HepG2 (cell line): ENCODE results near the gene ANKRD40CL. TPM values are rescaled to one million over a fixed set of nuclear protein-coding genes. Genes with fewer than 3 reads are reported as not detected.

Experiments
- ATAC-seq: fragments of 200-7000 bp; cut with Tn5 transposase; 3 replicates; pipeline ENCODE4 v1.9.1; 2020; ENCODE audit warnings: mild to moderate bottlenecking, moderate library complexity
- BruUV-seq: library from RNA; stranded (reverse); fragments of 400-500 nt; replicated peaks from 2 replicates; lab custom pipeline; 2021; lab: Mats Ljungman, UMichigan
- CTCF ChIA-PET: fragments of 300-600 bp; formaldehyde crosslinking; extraction: SDS; loops from one replicate; lab custom pipeline; 2021; ENCODE audit warnings: low total read pairs, inconsistent platforms, low intra/inter-chr PET ratio; lab: Yijun Ruan, JAX
- POLR2A ChIA-PET: fragments of 350-600 bp; sonication (Branson Sonifier 250); formaldehyde crosslinking; loops from one replicate; lab custom pipeline; 2020; ENCODE audit warnings: antibody characterized with exemption, inconsistent platforms; lab: Yijun Ruan, JAX
- DNase-seq: peaks from one replicate; pipeline ENCODE4 v3.0.0-alpha.2; 2015; ENCODE audit warnings: low spot score
- FAIRE-seq: peaks from 3 replicates; lab custom pipeline; 2011; peaks lifted over from hg19 to GRCh38; lab: Jason Lieb, UNC
- H2AFZ ChIP-seq: one replicate; pipeline ENCODE4 v1.6.1; 2011; ENCODE audit warnings: low read length, inconsistent platforms
- H3K27ac ChIP-seq: fragments of 300-600 bp; 3 replicates; pipeline ENCODE4 v1.8.0; 2011; ENCODE audit warnings: mixed run types, mild to moderate bottlenecking, mixed read lengths, low read length, inconsistent platforms; ENCODE audit not compliant: insufficient read depth; ENCODE audit errors: extremely low read length
- H3K27me3 ChIP-seq, 2 experiments: fragments of 200-600 bp in 1 of 2; 2 replicates in 1 of 2; 3 replicates in 1 of 2; pipeline versions ENCODE4 v1.6.0 to v1.8.0; 2011; ENCODE audit warnings: low read length in 2 of 2, mild to moderate bottlenecking in 2 of 2, moderate library complexity in 2 of 2, inconsistent platforms in 1 of 2; ENCODE audit not compliant: insufficient read depth in 2 of 2, control insufficient read depth in 1 of 2
- H3K36me3 ChIP-seq, 2 experiments: fragments of 200-600 bp in 1 of 2; replicated peaks in 1 of 2; 2 replicates in 1 of 2; 3 replicates in 1 of 2; pipeline versions ENCODE4 v1.5.1 to v1.8.0; 2011; ENCODE audit warnings: low read length in 2 of 2, inconsistent platforms in 1 of 2; ENCODE audit not compliant: insufficient read depth in 2 of 2, control insufficient read depth in 1 of 2
- H3K4me1 ChIP-seq: 2 replicates; pipeline ENCODE4 v1.5.1; 2012; ENCODE audit warnings: low read length, inconsistent platforms; ENCODE audit not compliant: insufficient read depth
- H3K4me2 ChIP-seq: 2 replicates; pipeline ENCODE4 v1.6.0; 2011; ENCODE audit warnings: low read depth, low read length, inconsistent platforms
- H3K4me3 ChIP-seq, 3 experiments: fragments of 200-600 bp in 1 of 3; sonication (generic), shearing (Covaris generic) in 1 of 3; replicated peaks in 1 of 3; 2 replicates each; pipeline ENCODE4 v1.5.1; 2011 to 2016; ENCODE audit warnings: low read length in 3 of 3, inconsistent platforms in 2 of 3, low read depth in 2 of 3, mild to moderate bottlenecking in 2 of 3, control low read depth in 1 of 3, mixed read lengths in 1 of 3; ENCODE audit not compliant: insufficient read depth in 1 of 3
- H3K79me2 ChIP-seq: one replicate; pipeline ENCODE4 v1.6.1; 2011; ENCODE audit warnings: low read length, inconsistent platforms; ENCODE audit not compliant: insufficient read depth
- H3K9ac ChIP-seq: 2 replicates; pipeline ENCODE4 v1.6.0; 2011; ENCODE audit warnings: mild to moderate bottlenecking, low read depth, low read length, inconsistent platforms; ENCODE audit not compliant: insufficient read depth
- H3K9me3 ChIP-seq: 2 replicates; pipeline ENCODE4 v1.5.1; 2012; ENCODE audit warnings: mild to moderate bottlenecking, low read length
- H4K20me1 ChIP-seq: 2 replicates; pipeline ENCODE4 v1.6.0; 2011; ENCODE audit warnings: inconsistent platforms, mild to moderate bottlenecking, low read length, moderate library complexity; ENCODE audit not compliant: insufficient read depth
- CREBL2 ChIP-seq: sonication (generic); formaldehyde crosslinking; IDR thresholded peaks from 2 replicates; pipeline ENCODE4 v1.8.1; 2023; ENCODE audit warnings: missing genetic modification reagents, mild to moderate bottlenecking, borderline replicate concordance
- ELF3 ChIP-seq: IDR thresholded peaks from 2 replicates; pipeline ENCODE4 v1.6.1; 2016; ENCODE audit warnings: missing genetic modification reagents, missing compliant biosample characterization
- FOXO4 ChIP-seq: sonication (generic); formaldehyde crosslinking; conservative IDR thresholded peaks from 2 replicates; pipeline ENCODE4 v1.8.1; 2023; ENCODE audit warnings: missing genetic modification reagents
- JUND ChIP-seq: sonication (generic); formaldehyde crosslinking; IDR thresholded peaks from 2 replicates; pipeline ENCODE4 v1.8.0; 2022; ENCODE audit warnings: mild to moderate bottlenecking, missing genetic modification reagents
- KDM4B ChIP-seq: sonication (generic); formaldehyde crosslinking; IDR thresholded peaks from 2 replicates; pipeline ENCODE4 v1.4.0; 2020; ENCODE audit warnings: missing genetic modification reagents
- KMT2B ChIP-seq: IDR thresholded peaks from 2 replicates; pipeline ENCODE4 v1.6.1; 2016; ENCODE audit warnings: missing genetic modification reagents, missing compliant biosample characterization
- MAZ ChIP-seq, 2 experiments: sonication (generic) in 1 of 2; formaldehyde crosslinking in 1 of 2; IDR thresholded peaks; 2 replicates each; pipeline versions ENCODE4 v1.5.0 to v1.6.1; 2012 to 2020; ENCODE audit warnings: low read depth in 2 of 2, mild to moderate bottlenecking in 2 of 2, borderline replicate concordance in 1 of 2, improper control_type of control experiment in 1 of 2, low read length in 1 of 2, missing genetic modification reagents in 1 of 2, moderate library complexity in 1 of 2
- MTA3 ChIP-seq: sonication (generic); formaldehyde crosslinking; IDR thresholded peaks from 2 replicates; pipeline ENCODE4 v1.4.0; 2020; ENCODE audit warnings: missing genetic modification reagents
- RCOR2 ChIP-seq: IDR thresholded peaks from 2 replicates; pipeline ENCODE4 v1.6.1; 2016; ENCODE audit warnings: missing biosample characterization, missing genetic modification reagents
- SOX5 ChIP-seq: IDR thresholded peaks from 2 replicates; pipeline ENCODE4 v1.6.1; 2016; ENCODE audit warnings: borderline replicate concordance
- ZC3H13 ChIP-seq: sonication (generic); formaldehyde crosslinking; IDR thresholded peaks from 2 replicates; pipeline ENCODE4 v1.8.1; 2023; ENCODE audit warnings: mild to moderate bottlenecking, missing genetic modification reagents, moderate library complexity
- ZNF253 ChIP-seq: sonication (generic); formaldehyde crosslinking; IDR thresholded peaks from 2 replicates; pipeline ENCODE4 v1.8.0; 2022; ENCODE audit warnings: mild to moderate bottlenecking, missing genetic modification reagents, borderline replicate concordance
- ZNF674 ChIP-seq: sonication (generic); formaldehyde crosslinking; IDR thresholded peaks from 2 replicates; pipeline ENCODE4 v1.5.0; 2020; ENCODE audit warnings: low read depth, mild to moderate bottlenecking, missing genetic modification reagents
- ZSCAN9 ChIP-seq: IDR thresholded peaks from 2 replicates; pipeline ENCODE4 v1.6.1; 2016; ENCODE audit warnings: borderline replicate concordance
- WGBS: methylation state at CpG from one replicate; pipeline ENCODE4 v1.1.6; 2017; ENCODE audit warnings: low lambda C conversion rate; 5-methylcytosine and 5-hydroxymethylcytosine counted together
- in situ Hi-C: cut with HindIII; loops from 2 replicates; pipeline ENCODE4 v1.10.0; 2017; ENCODE audit warnings: low pct_unique_long_range_greater_than_20kb; ENCODE audit not compliant: extremely low pct_ligation_motif_present
- intact Hi-C: fragments of 100-400 bp; cut with micrococcal nuclease; formaldehyde crosslinking; loops from one replicate; pipeline ENCODE4 v1.10.0; 2022; ENCODE audit not compliant: unreplicated experiment
- polyA plus RNA-seq, 8 experiments: library from polyadenylated mRNA; depleted of rRNA in 3 of 8; stranded (reverse) in 7 of 8; unstranded in 1 of 8; fragments of >200 nt; fragmentation: Illumina TruSeq in 4 of 8; extraction: Trizol in 4 of 8; gene quantifications; 2 replicates each; pipeline versions ENCODE4 v1.2.1 to v1.2.3, GENCODE V29; 2011 to 2016; ENCODE audit warnings: low read depth in 4 of 8, missing spikeins in 1 of 8, mixed read lengths in 1 of 8; ENCODE audit not compliant: insufficient read depth in 1 of 8
- total RNA-seq, 5 experiments: library from RNA; depleted of rRNA; stranded (reverse); fragments of >200 nt; fragmentation: Illumina TruSeq; extraction: Trizol; gene quantifications; 2 replicates each; pipeline ENCODE4 v1.2.3, GENCODE V29; 2016; ENCODE audit warnings: low read depth in 1 of 5
- TF ChIP-seq, protein P1 (sequence below): sonication (generic); formaldehyde crosslinking; IDR thresholded peaks from 2 replicates; pipeline ENCODE4 v1.4.0; 2020; ENCODE audit warnings: low read depth, mild to moderate bottlenecking, missing genetic modification reagents
- TF ChIP-seq, protein P2 (sequence below): sonication (generic); formaldehyde crosslinking; IDR thresholded peaks from 2 replicates; pipeline ENCODE4 v1.4.0; 2020; ENCODE audit warnings: low read depth, mild to moderate bottlenecking, missing genetic modification reagents
- TF ChIP-seq, protein P3 (sequence below): sonication (generic); formaldehyde crosslinking; IDR thresholded peaks from 2 replicates; pipeline ENCODE4 v1.4.0; 2020; ENCODE audit warnings: missing genetic modification reagents, mild to moderate bottlenecking, borderline replicate concordance

ANKRD40CL gene
- total and polyA plus RNA-seq, 2 of the 13 experiments (the other 11 are each of a cell fraction or from before 2014, with no cell fraction given) = 0.03 to 0.11 TPM

- no peak overlapping the region for H3K27ac ChIP-seq
- no peaks in the 10 kb centered on the region for H3K79me2 ChIP-seq
- peak overlapping the region; percentile 2 for H2AFZ ChIP-seq
- peak overlapping the region; percentile 80 for H3K4me2 ChIP-seq
- WGBS = 31% methylated on average over 7 of the region's 7 CpGs
- H3K9me3 ChIP-seq = no peaks in the 10 kb centered on the region
- H3K9ac ChIP-seq = no peak overlapping the region
- peaks cover 62% of the 10 kb centered on the region for H3K4me1 ChIP-seq
- DNase-seq (no peak), ATAC-seq (peak; percentile 13), FAIRE-seq (no peak)
- ChIA-PET POLR2A (interaction anchor here (1.0 to 1.8 kb wide), 3 partner anchors 19 to 99 kb away, joined by 3 to 7 read pairs (median 4); partner anchors contain the start of genes LUC7L3 and TOB1), CTCF (no interaction called here)
- no TSS peak for BruUV-seq
- H3K4me3 ChIP-seq = peak overlapping the region in 2 of 3 experiments; percentile 20 to 55; a peak in 3 of 6 replicates
- no peaks in the 10 kb centered on the region for H4K20me1 ChIP-seq
- H3K36me3 ChIP-seq = no peaks in the 10 kb centered on the region
- TF ChIP-seq, protein P1, sequence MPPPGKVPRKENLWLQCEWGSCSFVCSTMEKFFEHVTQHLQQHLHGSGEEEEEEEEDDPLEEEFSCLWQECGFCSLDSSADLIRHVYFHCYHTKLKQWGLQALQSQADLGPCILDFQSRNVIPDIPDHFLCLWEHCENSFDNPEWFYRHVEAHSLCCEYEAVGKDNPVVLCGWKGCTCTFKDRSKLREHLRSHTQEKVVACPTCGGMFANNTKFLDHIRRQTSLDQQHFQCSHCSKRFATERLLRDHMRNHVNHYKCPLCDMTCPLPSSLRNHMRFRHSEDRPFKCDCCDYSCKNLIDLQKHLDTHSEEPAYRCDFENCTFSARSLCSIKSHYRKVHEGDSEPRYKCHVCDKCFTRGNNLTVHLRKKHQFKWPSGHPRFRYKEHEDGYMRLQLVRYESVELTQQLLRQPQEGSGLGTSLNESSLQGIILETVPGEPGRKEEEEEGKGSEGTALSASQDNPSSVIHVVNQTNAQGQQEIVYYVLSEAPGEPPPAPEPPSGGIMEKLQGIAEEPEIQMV (CRISPR knock-in tag) = peak; percentile 4; the same call in 1 of the 2 replicates
- 0 out of 2 replicates have a peak, but pooled peaks have one; percentile 27 for TF ChIP-seq KDM4B (CRISPR knock-in tag)
- TF ChIP-seq ZC3H13 = no peak
- TF ChIP-seq JUND (CRISPR knock-in tag) = 0 out of 2 replicates have a peak, but pooled peaks have one; percentile 0
- no peak for TF ChIP-seq CREBL2
- 0 out of 2 replicates have a peak, but pooled peaks have one; percentile 6 for TF ChIP-seq ELF3
- 0 out of 2 replicates have a peak, but pooled peaks have one; percentile 33 for TF ChIP-seq ZNF674 (CRISPR knock-in tag)
- TF ChIP-seq SOX5 (CRISPR knock-in tag) = no peak
- TF ChIP-seq MAZ (IDR thresholded peaks at IDR 0.05; ENCODE audit: borderline replicate concordance, low read depth, low read length) = no peak
- TF ChIP-seq MAZ (CRISPR knock-in tag; IDR thresholded peaks at IDR 0.05; ENCODE audit: low read depth) = 0 out of 2 replicates have a peak, but pooled peaks have one; percentile 29
- TF ChIP-seq, protein P2, sequence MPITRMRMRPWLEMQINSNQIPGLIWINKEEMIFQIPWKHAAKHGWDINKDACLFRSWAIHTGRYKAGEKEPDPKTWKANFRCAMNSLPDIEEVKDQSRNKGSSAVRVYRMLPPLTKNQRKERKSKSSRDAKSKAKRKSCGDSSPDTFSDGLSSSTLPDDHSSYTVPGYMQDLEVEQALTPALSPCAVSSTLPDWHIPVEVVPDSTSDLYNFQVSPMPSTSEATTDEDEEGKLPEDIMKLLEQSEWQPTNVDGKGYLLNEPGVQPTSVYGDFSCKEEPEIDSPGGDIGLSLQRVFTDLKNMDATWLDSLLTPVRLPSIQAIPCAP (CRISPR knock-in tag) = no peak
- no peak for TF ChIP-seq ZSCAN9 (CRISPR knock-in tag)
- no peak for TF ChIP-seq KMT2B (CRISPR knock-in tag)
- TF ChIP-seq ZNF253 (CRISPR knock-in tag) = no peak
- TF ChIP-seq FOXO4 (CRISPR knock-in tag) = 0 out of 2 replicates have a peak, but pooled peaks have one; percentile 90
- TF ChIP-seq MTA3 = no peak
- TF ChIP-seq, protein P3, sequence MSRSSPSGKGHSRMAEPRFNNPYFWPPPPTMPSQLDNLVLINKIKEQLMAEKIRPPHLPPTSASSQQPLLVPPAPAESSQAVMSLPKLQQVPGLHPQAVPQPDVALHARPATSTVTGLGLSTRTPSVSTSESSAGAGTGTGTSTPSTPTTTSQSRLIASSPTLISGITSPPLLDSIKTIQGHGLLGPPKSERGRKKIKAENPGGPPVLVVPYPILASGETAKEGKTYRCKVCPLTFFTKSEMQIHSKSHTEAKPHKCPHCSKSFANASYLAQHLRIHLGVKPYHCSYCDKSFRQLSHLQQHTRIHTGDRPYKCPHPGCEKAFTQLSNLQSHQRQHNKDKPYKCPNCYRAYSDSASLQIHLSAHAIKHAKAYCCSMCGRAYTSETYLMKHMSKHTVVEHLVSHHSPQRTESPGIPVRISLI = no peak
- no peak for TF ChIP-seq RCOR2 (CRISPR knock-in tag)
- intact Hi-C loops = no loop called here
- in situ Hi-C loops = no loop called here
- peaks cover 0 to 2% of the 10 kb centered on the region in 2 experiments; a peak in 1 of 5 replicates for H3K27me3 ChIP-seq
Measured at GRCh38 chr17:50767030-50767429, 288 bp downstream of the ANKRD40CL start.
